Measurements from ENCODE around the gene PACRG.

DNA sequence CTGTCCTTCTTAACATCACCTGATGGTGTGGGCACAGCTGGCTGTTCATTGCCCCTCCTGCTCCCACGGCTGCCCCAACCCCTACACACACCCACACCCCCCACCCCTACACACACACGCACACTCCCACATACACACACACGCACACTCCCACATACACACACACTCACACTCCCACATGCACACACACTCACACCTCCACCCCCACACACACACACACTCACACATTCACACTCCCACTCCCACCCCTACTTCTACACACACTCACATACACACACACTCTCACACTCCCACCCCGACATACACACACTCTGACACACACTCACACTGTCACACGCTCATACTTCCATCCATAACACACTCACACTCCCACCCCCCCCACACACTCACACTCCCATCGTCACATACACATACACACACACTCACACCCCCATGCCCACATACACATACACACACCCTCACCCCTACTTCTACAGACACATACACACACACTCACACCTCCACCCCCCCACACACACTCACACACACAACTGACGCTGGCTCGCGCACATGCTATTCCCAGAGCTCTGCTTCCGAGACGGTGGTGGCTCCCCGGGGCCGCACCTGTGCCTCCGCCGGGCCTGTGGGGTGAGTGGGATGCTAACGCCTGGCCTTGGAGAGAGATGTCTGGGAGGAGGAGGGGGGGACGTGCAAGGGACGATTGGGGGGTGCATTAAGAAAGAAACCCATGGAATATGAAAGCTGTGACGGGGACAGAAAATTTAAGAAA, 512.0 kb downstream of the PACRG start:
- TF ChIP-seq POLR2A (IDR thresholded peaks at IDR 0.05; ENCODE audit: low read depth, low read length) (no peak), POLR2AphosphoS5 (IDR thresholded peaks at IDR 0.05; ENCODE audit: low read depth, low read length) (no peak), SPI1 (IDR thresholded peaks at IDR 0.05; ENCODE audit: low read depth, low read length) (no peak), TAF1 (IDR thresholded peaks at IDR 0.05; ENCODE audit: low read depth, low read length) (no peak), PAX5 (IDR thresholded peaks at IDR 0.05; ENCODE audit: insufficient read depth, low read length, severe bottlenecking) (no peak)

Data from GM12891 (cell line).